KMS-11 (cell line): ENCODE results near the gene KIF2A.

Experiments used
- H2AFZ ChIP-seq: fragments of 200-600 bp; sonication (generic); 2 replicates; pipeline ENCODE4 v1.6.1; 2016; ENCODE audit warnings: antibody characterized with exemption, mixed run types, low read depth
- H3K27ac ChIP-seq: fragments of 200-600 bp; sonication (generic); 2 replicates; pipeline ENCODE4 v1.6.1; 2016; ENCODE audit warnings: mild to moderate bottlenecking, mixed run types
- H3K27me3 ChIP-seq: fragments of 200-600 bp; sonication (generic); 2 replicates; pipeline ENCODE4 v1.6.1; 2017; ENCODE audit warnings: mild to moderate bottlenecking, low read depth, mixed run types, moderate library complexity; ENCODE audit not compliant: insufficient read depth
- H3K36me3 ChIP-seq: fragments of 200-600 bp; sonication (generic); 2 replicates; pipeline ENCODE4 v1.6.1; 2017; ENCODE audit warnings: mild to moderate bottlenecking, mixed run types; ENCODE audit not compliant: insufficient read depth
- H3K4me1 ChIP-seq: fragments of 200-600 bp; sonication (generic); 2 replicates; pipeline ENCODE4 v1.6.1; 2016; ENCODE audit warnings: mild to moderate bottlenecking, low read depth, mixed run types; ENCODE audit not compliant: poor library complexity, severe bottlenecking
- H3K4me2 ChIP-seq: fragments of 200-600 bp; sonication (generic); 2 replicates; pipeline ENCODE4 v1.7.0; 2016; ENCODE audit warnings: mild to moderate bottlenecking, mixed run types
- H3K4me3 ChIP-seq: fragments of 200-600 bp; sonication (generic); IDR thresholded peaks from 2 replicates; pipeline ENCODE4 v1.6.1; 2017; ENCODE audit warnings: low read depth, low read length, mixed read lengths; ENCODE audit not compliant: insufficient read depth
- H3K79me2 ChIP-seq: fragments of 200-600 bp; sonication (generic); 2 replicates; pipeline ENCODE4 v1.6.1; 2016; ENCODE audit warnings: low read depth, mixed run types; ENCODE audit not compliant: insufficient read depth
- H3K9ac ChIP-seq: fragments of 200-600 bp; sonication (generic); 2 replicates; pipeline ENCODE4 v1.6.1; 2016; ENCODE audit warnings: mild to moderate bottlenecking, mixed run types
- H4K20me1 ChIP-seq: fragments of 200-600 bp; sonication (generic); 2 replicates; pipeline ENCODE4 v1.6.1; 2016; ENCODE audit warnings: mild to moderate bottlenecking, mixed run types; ENCODE audit not compliant: insufficient read depth
- CTCF ChIP-seq: fragments of 200-600 bp; sonication (generic); conservative IDR thresholded peaks from 2 replicates; pipeline ENCODE4 v1.6.1; 2017; ENCODE audit warnings: low read depth, mild to moderate bottlenecking, antibody characterized with exemption, low read length, moderate library complexity, mixed read lengths

Gene KIF2A

GRCh38 chr5:62431735-62432620 lies 126.0 kb downstream of the KIF2A start:
- no peak overlapping the region for H3K4me3 ChIP-seq
- H3K4me1 ChIP-seq: no peaks in the 10 kb centered on the region
- H3K27ac ChIP-seq: no peak overlapping the region
- no peaks in the 10 kb centered on the region for H3K27me3 ChIP-seq
- H2AFZ ChIP-seq: no peak overlapping the region
- no peak overlapping the region for H3K4me2 ChIP-seq
- no peaks in the 10 kb centered on the region for H3K36me3 ChIP-seq
- peaks cover 6% of the 10 kb centered on the region; the same call in 1 of the 2 replicates for H4K20me1 ChIP-seq
- no peak for TF ChIP-seq CTCF
- H3K9ac ChIP-seq: no peak overlapping the region
- peaks cover 87% of the 10 kb centered on the region for H3K79me2 ChIP-seq

- Histone ChIP-seq H2AFZ (no peak overlapping the region), H3K36me3 (no peaks in the 10 kb centered on the region), H3K9ac (no peak overlapping the region), H3K79me2 (peaks cover 80% of the 10 kb centered on the region), H4K20me1 (peaks cover 6% of the 10 kb centered on the region; the same call in 1 of the 2 replicates), H3K27ac (no peak overlapping the region), H3K4me1 (no peaks in the 10 kb centered on the region), H3K27me3 (no peaks in the 10 kb centered on the region), H3K4me2 (no peak overlapping the region), H3K4me3 (no peak overlapping the region)
- TF ChIP-seq CTCF: no peak
Observed at GRCh38 chr5:62432621-62433064, 126.6 kb downstream of the KIF2A start.
